Measurements from ENCODE around the gene SAGE1. TPM values are rescaled to one million over a fixed set of nuclear protein-coding genes. Genes with fewer than 3 reads are reported as not detected.

SAGE1 gene
- total and polyA plus RNA-seq, 9 of the 15 experiments (the other 6 are each of a cell fraction or from before 2014, with no cell fraction given): 14.6 to 79.2 (median 29.3) TPM

GRCh38 chrX:135893294-135893817 is at the start of gene SAGE1, which contains the start of gene CT45A10 (continued):
- TF ChIP-seq ARID4B (CRISPR knock-in tag; IDR thresholded peaks at IDR 0.05) (no peak), TSHZ1 (CRISPR knock-in tag; IDR thresholded peaks at IDR 0.05) (no peak), SMARCC2 (IDR thresholded peaks at IDR 0.05; ENCODE audit: low read depth) (no peak), CHAMP1 (IDR thresholded peaks at IDR 0.05) (0 out of 2 replicates have a peak, but pooled peaks have one; percentile 30), ZNF311 (CRISPR knock-in tag; IDR thresholded peaks at IDR 0.05) (no peak), RUNX1 (IDR thresholded peaks at IDR 0.05; ENCODE audit: low read depth) (no peak), NR0B1 (IDR thresholded peaks at IDR 0.05; ENCODE audit: partially characterized antibody) (no peak), RBM22 (IDR thresholded peaks at IDR 0.05; ENCODE audit: low read depth, low read length, poor library complexity, severe bottlenecking) (no peak), DIDO1 (tag; IDR thresholded peaks at IDR 0.05; ENCODE audit: low read depth) (no peak), RBM14 (IDR thresholded peaks at IDR 0.05; ENCODE audit: borderline replicate concordance, insufficient read depth, low read depth, low read length) (no peak), ESRRA (IDR thresholded peaks at IDR 0.05; ENCODE audit: borderline replicate concordance, low read depth) (peak; percentile 78), SREBF2 (CRISPR knock-in tag; IDR thresholded peaks at IDR 0.05) (no peak), EP300 (IDR thresholded peaks at IDR 0.05; ENCODE audit: low read length) (peak; percentile 58), CBX2 (IDR thresholded peaks at IDR 0.05; ENCODE audit: insufficient read depth, low read length, poor library complexity, severe bottlenecking) (no peak), ZNF253 (CRISPR knock-in tag; conservative IDR thresholded peaks at IDR 0.05) (no peak), MTA2 (IDR thresholded peaks at IDR 0.05; ENCODE audit: low read depth) (no peak), BHLHE40 (IDR thresholded peaks at IDR 0.05; ENCODE audit: low read length) (peak; percentile 98)
